ENCODE results near the gene CEPT1. TPM values are rescaled to one million over a fixed set of nuclear protein-coding genes. Genes with fewer than 3 reads are reported as not detected.

Gene CEPT1
- total and polyA plus RNA-seq, 2 of the 4 experiments (the other 2 are of a cell fraction) = 13.3 to 27.4 TPM

DNA sequence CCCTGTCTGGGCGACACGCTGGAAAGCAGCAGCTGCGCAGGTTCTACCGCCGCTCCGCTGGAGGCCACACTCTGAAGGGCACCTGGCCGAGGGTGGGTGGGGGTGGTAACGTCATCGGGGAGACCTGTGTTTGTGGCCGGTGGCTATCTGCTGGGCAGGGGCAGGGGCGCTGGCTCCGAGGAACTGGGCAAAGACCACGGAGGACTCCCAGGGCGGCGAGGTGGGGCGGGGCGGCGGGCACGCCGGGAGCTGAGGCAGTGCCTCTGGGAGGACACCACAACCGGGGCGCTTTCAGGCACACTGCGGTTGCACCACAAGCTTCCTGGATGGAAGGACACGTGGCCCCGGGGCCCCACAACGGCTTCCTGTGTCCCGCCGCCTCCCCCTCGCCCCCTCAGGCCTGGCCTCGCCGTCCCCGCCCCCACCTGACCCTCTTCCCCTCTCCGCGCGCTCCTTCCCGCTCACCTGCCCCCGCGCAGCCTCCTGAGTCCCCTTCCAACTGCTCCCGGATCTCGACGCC is 63.7 kb downstream of the CEPT1 start:
- Histone ChIP-seq H3K14ac (replicated peaks; ENCODE audit: low read depth, low read length) (no peak overlapping the region), H3K9ac (ENCODE audit: low read depth, low read length) (no peak overlapping the region), H3K18ac (ENCODE audit: low read depth, low read length) (no peak overlapping the region; the same call in 1 of the 2 replicates), H2BK15ac (ENCODE audit: low read depth, low read length) (no peak overlapping the region), H3K56ac (ENCODE audit: extremely low read depth, insufficient read depth, low read length) (no peak overlapping the region), H3K36me3 (ENCODE audit: control insufficient read depth, insufficient read depth, low read length) (no peaks in the 10 kb centered on the region), H3K9me3 (ENCODE audit: control insufficient read depth, insufficient read depth, low read length) (no peaks in the 10 kb centered on the region), H2BK5ac (ENCODE audit: low read depth, low read length, poor library complexity, severe bottlenecking) (no peak overlapping the region), H3K4ac (ENCODE audit: low read depth, low read length) (no peak overlapping the region), H3K4me3 (ENCODE audit: insufficient read depth, low read depth, low read length) (peak overlapping the region; percentile 42), H3K4me1 (ENCODE audit: control insufficient read depth, insufficient read depth, low read length) (peaks cover 16% of the 10 kb centered on the region), H4K91ac (ENCODE audit: insufficient read depth, low read depth, low read length) (no peak overlapping the region), H4K20me1 (ENCODE audit: insufficient read depth, low read length) (no peaks in the 10 kb centered on the region), H4K8ac (ENCODE audit: low read depth in 2 of 2, low read length in 2 of 2) (no peak overlapping the region), H3K23ac (ENCODE audit: low read depth, low read length) (no peak overlapping the region), H2BK120ac (ENCODE audit: low read depth, low read length) (0 out of 2 replicates have a peak overlapping the region, but pooled peaks have one; percentile 44), H2BK20ac (ENCODE audit: low read depth, low read length) (no peak overlapping the region), H2AFZ (replicated peaks; ENCODE audit: low read length, poor library complexity) (peak overlapping the region; percentile 90), H4K5ac (ENCODE audit: low read depth, low read length) (peak overlapping the region; percentile 53; the same call in 1 of the 2 replicates), H3K4me2 (ENCODE audit: low read depth, low read length) (peak overlapping the region; percentile 51), H3K27me3 (ENCODE audit: control insufficient read depth, insufficient read depth, low read length) (peaks cover 17% of the 10 kb centered on the region), H3K79me1 (ENCODE audit: low read depth in 1 of 2, low read length in 2 of 2) (no peaks in the 10 kb centered on the region), H2AK5ac (ENCODE audit: low read depth, low read length) (no peak overlapping the region), H3K9me1 (ENCODE audit: insufficient read depth, low read length) (peaks cover 2% of the 10 kb centered on the region; the same call in 1 of the 2 replicates), H3K27ac (ENCODE audit: insufficient read depth, low read length) (no peak overlapping the region), H2AK9ac (replicated peaks; ENCODE audit: low read depth, low read length, poor library complexity) (peak overlapping the region; percentile 17)
- TF ChIP-seq CEBPB (IDR thresholded peaks at IDR 0.05; ENCODE audit: low read depth, low read length) = no peak
- TF ChIP-seq FOS (IDR thresholded peaks at IDR 0.05; ENCODE audit: low read depth, low read length) = no peak
- no peak for TF ChIP-seq RFX5 (IDR thresholded peaks at IDR 0.05; ENCODE audit: low read depth, low read length)
- no peak for TF ChIP-seq POLR2A (IDR thresholded peaks at IDR 0.05; ENCODE audit: low read depth, low read length)
- TF ChIP-seq, protein P1, sequence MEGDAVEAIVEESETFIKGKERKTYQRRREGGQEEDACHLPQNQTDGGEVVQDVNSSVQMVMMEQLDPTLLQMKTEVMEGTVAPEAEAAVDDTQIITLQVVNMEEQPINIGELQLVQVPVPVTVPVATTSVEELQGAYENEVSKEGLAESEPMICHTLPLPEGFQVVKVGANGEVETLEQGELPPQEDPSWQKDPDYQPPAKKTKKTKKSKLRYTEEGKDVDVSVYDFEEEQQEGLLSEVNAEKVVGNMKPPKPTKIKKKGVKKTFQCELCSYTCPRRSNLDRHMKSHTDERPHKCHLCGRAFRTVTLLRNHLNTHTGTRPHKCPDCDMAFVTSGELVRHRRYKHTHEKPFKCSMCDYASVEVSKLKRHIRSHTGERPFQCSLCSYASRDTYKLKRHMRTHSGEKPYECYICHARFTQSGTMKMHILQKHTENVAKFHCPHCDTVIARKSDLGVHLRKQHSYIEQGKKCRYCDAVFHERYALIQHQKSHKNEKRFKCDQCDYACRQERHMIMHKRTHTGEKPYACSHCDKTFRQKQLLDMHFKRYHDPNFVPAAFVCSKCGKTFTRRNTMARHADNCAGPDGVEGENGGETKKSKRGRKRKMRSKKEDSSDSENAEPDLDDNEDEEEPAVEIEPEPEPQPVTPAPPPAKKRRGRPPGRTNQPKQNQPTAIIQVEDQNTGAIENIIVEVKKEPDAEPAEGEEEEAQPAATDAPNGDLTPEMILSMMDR (conservative IDR thresholded peaks at IDR 0.05; ENCODE audit: low read depth, low read length) = no peak
- no peak for TF ChIP-seq CHD1 (IDR thresholded peaks at IDR 0.05; ENCODE audit: low read depth, low read length)
- TF ChIP-seq RCOR1 (IDR thresholded peaks at IDR 0.05; ENCODE audit: insufficient replicate concordance, low read length) = no peak
- TF ChIP-seq MAFK (IDR thresholded peaks at IDR 0.05; ENCODE audit: low read depth, low read length) = no peak
- TF ChIP-seq MAZ (IDR thresholded peaks at IDR 0.05; ENCODE audit: borderline replicate concordance, low read depth, low read length) = no peak
- no peak for TF ChIP-seq BHLHE40 (IDR thresholded peaks at IDR 0.05; ENCODE audit: low read depth, low read length)
- no peak for TF ChIP-seq MXI1 (IDR thresholded peaks at IDR 0.05; ENCODE audit: borderline replicate concordance, low read depth, low read length)
- TF ChIP-seq SMC3 (IDR thresholded peaks at IDR 0.05; ENCODE audit: low read depth, low read length) = no peak
- TF ChIP-seq, protein P2, sequence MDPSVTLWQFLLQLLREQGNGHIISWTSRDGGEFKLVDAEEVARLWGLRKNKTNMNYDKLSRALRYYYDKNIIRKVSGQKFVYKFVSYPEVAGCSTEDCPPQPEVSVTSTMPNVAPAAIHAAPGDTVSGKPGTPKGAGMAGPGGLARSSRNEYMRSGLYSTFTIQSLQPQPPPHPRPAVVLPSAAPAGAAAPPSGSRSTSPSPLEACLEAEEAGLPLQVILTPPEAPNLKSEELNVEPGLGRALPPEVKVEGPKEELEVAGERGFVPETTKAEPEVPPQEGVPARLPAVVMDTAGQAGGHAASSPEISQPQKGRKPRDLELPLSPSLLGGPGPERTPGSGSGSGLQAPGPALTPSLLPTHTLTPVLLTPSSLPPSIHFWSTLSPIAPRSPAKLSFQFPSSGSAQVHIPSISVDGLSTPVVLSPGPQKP (IDR thresholded peaks at IDR 0.05; ENCODE audit: borderline replicate concordance, low read depth, low read length) = no peak
- 5% methylated on average over 11 of the region's 41 CpGs; no CpG with 5 or more reads in 1 of the 2 experiments for WGBS, 2 experiments (ENCODE audit: extremely low coverage in 2 of 2, insufficient read length in 1 of 2)
- ChIA-PET CTCF (interaction anchor here (0.5 kb wide), 1 partner anchor 284 kb away, joined by 3 read pairs; no protein-coding TSS in a partner anchor), POLR2A (ENCODE audit: unreplicated experiment) (no interaction called here)
- in situ Hi-C loops (cut with MboI; ENCODE audit: low sequenced_read_pairs) = no loop called here
- intact Hi-C loops (cut with micrococcal nuclease) = no loop called here
- ATAC-seq (ENCODE audit: low read depth) = peak; percentile 58
- no peak for DNase-seq
- dilution Hi-C loops (cut with HindIII; ENCODE audit: low sequenced_read_pairs, unreplicated experiment) = no loop called here
- no TSS peak for BruUV-seq (replicated peaks)

Data from IMR-90 (cell line).